Keratinocyte (primary cell): ENCODE results near the gene GALNS.

ENCODE experiments used
- EZH2 ChIP-seq: IDR thresholded peaks from one replicate; pipeline ENCODE4 v1.6.1; 2012; ENCODE audit warnings: inconsistent platforms, mild to moderate bottlenecking, low read length, moderate library complexity
- TF ChIP-seq, protein P1 (sequence below), 3 experiments: IDR thresholded peaks in 1 of 3; conservative IDR thresholded peaks in 1 of 3; optimal IDR thresholded peaks in 1 of 3; 2 replicates in 2 of 3; 3 replicates in 1 of 3; pipeline versions ENCODE3 to v1.5.1; 2011; ENCODE audit warnings: low read length in 3 of 3, mild to moderate bottlenecking in 3 of 3, moderate library complexity in 2 of 3, control low read depth in 1 of 3, inconsistent platforms in 1 of 3; ENCODE audit not compliant: insufficient read depth in 2 of 3; ENCODE audit errors: extremely low read depth in 1 of 3

DNA sequence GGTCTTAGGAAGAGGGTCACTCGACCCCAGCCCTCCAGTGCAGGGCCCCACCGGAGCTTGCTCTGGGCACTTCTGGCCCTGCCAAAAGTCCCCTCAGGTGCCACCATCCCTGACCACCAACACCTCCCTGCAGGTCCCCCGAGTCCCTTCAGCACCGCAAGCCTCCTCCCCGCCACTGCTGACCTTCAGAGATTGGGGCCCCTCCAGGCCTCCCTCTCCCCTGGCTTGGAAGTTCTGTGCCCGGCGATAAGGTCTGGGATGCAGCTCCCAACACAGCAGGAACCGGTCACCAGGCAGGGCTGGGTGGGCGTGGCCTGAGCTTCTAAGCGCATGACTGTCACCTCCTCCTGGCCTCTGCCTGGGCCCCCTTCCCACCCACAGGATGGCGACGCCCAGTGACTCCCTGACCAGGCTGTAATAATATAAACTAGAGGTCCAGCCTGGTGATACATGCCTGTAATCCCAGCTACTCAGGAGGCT, 82.9 kb downstream of the GALNS start:
- TF ChIP-seq, protein P1, sequence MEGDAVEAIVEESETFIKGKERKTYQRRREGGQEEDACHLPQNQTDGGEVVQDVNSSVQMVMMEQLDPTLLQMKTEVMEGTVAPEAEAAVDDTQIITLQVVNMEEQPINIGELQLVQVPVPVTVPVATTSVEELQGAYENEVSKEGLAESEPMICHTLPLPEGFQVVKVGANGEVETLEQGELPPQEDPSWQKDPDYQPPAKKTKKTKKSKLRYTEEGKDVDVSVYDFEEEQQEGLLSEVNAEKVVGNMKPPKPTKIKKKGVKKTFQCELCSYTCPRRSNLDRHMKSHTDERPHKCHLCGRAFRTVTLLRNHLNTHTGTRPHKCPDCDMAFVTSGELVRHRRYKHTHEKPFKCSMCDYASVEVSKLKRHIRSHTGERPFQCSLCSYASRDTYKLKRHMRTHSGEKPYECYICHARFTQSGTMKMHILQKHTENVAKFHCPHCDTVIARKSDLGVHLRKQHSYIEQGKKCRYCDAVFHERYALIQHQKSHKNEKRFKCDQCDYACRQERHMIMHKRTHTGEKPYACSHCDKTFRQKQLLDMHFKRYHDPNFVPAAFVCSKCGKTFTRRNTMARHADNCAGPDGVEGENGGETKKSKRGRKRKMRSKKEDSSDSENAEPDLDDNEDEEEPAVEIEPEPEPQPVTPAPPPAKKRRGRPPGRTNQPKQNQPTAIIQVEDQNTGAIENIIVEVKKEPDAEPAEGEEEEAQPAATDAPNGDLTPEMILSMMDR (optimal IDR thresholded peaks at IDR 0.05 in 1 of 3, IDR thresholded peaks at IDR 0.05 in 1 of 3, conservative IDR thresholded peaks at IDR 0.05 in 1 of 3; ENCODE audit: extremely low read depth in 1 of 3, insufficient read depth in 2 of 3, low read length in 3 of 3), result no peak
- TF ChIP-seq EZH2, result no peak
